Left hindlimb (tissue), 1 donor: Measurements from ENCODE around the gene CCNI.
"Not testable (repeated sequence)": the region's sequence is repeated elsewhere in the genome, so short reads cannot be mapped to it uniquely, and the experiment has no call there.

Experiments used
- DNase-seq: peaks from one replicate; pipeline ENCODE4 v3.0.0-alpha.2; 2018

The CCNI gene

DNA sequence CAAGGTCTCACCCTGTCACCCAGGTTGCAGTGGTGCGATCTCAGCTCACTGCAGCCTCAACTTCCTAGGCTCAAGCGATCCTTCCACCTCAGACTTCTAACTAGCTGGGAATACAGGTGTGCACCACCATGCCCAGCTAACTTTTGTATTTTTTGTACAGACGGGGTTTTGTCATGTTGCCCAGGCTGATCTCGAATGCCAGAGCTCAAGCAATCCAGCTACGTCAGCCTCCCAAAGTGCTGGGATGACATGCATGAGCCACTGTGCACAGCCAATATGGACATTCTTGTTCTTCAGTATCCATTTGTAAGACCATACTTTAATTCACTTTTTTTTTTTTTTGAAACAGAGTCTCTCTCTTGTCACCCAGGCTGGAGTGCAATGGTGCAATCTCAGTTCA is 3.5 kb upstream of the CCNI start:
- no peak for DNase-seq

DNA sequence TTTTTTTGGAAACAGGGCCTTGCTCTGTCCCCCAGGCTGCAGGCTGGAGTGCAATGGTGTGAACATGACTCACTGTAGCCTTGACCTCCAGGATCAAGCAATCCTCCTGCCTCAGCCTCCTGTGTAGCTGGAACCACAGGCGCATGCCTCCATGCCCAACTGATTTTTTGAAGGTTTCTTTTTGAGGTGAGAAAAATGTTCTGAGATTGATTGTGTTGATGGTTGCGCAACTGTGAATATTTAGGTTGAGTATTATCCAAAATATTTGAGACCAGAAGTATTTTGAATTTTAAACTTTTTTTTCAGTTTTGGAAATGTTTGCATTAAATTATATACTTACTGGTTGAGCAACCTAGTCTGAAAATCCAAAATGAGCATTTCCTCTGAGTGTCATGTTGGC is 2.6 kb upstream of the CCNI start:
- DNase-seq: no peak

DNA sequence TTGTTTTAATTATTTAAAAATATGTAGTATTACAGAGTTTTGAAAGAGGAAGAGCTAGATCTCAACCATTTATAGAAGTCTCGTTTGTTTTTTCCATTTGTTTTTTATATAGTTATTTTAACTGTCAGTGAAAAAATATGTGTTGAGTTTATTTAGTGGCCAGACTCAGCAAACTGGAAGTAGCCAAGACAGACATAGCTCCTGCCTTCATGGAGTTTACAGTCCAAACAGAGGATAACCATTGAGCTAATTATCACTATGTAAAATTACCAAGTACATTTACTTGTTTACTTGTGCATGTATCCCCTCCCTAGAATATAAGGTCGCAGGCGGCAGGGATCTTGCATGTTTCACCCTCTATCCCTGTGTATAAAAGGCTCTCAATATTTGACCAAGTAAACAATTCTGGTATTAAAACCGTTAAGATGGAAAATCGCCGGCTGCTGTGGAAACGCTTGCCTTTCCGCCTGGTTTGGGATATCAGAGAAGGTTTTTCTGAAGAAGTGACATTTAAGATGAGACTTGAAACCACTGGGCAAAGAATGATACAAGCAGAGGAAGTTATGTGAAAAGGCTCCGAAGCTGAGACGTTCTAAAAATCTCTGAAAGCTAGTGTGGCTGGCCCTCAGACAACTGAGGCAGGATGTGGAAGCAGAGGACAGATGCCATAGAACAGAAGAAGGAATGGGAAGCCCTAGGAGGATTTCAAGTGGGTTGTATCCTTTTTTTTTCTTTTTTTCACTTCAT is 1.3 kb upstream of the CCNI start:
- DNase-seq: no peak

DNA sequence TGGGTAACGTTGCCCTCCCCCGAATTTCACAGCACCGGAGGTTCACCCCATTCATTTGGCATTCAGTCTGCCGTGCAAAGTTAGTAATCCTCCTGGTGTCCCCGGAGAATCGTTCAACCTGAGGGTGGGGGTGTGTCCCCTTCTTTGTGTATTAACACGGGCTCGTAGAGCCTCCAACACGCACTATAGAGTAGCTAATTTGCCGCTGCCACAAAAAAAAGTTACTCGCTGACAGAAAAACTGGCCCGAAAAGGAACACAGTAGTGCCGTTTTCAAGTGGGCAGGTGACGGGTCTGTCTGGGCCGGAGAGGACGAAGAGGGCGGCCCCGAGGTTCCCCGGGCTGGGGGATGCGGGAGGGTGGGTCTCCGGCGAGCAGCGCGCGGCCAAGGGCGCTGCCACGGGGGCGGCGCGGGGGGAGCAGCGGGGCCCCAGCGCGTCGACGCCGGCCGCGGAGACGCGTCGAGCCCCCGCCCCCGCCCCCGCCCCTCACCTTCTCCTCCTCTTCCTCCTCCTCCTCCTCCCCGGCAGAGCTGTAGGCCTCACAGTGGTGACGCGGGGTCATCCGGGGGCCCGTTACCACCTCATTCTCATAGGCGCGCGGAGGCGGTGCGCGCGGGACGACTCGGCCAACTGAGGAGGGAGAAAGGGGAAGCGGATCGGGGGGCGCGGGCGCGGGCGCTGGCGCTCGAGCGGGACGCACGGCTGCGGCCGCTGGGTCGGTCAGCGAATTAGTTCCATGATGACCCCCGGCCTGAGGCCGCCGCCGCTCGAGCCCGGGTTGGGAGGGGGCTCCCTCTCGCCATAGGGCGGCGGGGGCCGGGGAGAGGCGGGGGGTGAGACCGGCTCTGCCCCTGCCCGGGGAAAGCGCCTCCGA is 571 bp downstream of the CCNI start:
- peak; percentile 87 for DNase-seq

DNA sequence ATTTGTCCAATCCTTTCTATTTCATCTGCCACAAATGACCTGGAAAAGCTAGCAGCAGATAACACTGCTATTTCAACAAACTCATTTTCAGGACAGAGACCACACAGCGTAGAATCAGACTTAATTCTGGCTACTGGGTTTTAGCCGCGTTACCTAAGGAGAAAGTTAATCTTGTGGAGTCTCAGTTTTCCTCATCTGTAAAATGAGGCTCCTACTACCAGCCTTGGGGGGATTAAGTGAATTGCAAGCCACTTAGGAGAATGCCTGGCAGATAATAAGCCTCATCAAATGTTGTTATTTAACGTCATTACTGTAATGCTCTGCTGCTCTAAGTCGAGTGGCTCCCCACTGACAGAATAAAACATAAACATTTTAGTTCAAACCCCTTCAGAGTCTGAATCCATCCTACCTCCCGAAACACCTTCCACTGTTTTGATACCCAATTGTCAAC is 1.4 kb downstream of the CCNI start:
- no peak for DNase-seq

DNA sequence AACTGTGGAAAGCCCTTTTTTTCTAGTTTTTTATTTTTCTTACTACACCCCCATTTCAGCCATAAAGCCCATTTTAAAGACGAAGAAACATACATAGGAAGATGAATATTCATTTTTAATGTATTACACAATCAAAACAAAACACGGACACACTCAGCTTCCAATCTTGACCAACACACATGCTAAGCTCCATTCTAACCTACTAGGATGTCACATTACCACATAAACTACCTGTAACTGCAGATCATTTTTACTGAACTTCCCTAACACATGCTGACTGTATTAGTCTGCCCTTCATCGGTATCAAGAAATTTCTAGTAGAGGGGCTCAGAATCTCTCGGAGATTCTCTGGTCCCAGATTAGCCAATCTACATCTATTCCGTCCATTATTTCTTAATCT is 1.8 kb downstream of the CCNI start:
- DNase-seq: no peak

DNA sequence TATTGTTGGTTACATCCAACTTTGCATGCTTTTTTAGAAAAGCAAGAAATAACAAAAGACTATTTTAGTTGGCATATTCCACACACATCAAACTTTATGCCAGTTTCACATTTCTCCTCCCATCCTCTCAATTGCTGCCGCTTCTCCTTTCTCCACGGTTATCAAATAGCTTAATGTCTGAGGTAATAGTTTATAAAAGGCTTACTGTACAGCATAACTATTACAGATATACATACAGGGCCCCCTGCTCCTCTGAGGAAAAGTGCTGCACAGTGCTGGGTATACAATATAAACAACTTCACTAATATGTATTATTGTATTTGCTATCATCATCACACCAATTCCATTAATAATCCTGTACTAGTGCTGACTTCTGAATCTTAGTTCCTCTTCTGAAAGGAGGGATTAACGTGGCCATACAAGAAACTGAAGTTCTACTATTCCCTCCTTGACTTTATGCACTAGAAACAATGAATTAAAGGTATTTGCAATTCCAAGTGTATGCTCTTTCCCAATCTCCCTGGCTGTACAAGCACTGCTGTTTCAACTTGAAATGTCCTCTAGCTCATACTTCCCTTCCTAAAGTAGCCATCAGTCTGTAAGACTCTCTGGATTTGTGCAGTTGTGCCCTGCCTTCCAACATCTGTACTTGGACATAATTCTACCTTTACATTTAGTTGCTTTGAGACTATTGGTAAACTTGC is 2.5 kb downstream of the CCNI start:
- no peak for DNase-seq

DNA sequence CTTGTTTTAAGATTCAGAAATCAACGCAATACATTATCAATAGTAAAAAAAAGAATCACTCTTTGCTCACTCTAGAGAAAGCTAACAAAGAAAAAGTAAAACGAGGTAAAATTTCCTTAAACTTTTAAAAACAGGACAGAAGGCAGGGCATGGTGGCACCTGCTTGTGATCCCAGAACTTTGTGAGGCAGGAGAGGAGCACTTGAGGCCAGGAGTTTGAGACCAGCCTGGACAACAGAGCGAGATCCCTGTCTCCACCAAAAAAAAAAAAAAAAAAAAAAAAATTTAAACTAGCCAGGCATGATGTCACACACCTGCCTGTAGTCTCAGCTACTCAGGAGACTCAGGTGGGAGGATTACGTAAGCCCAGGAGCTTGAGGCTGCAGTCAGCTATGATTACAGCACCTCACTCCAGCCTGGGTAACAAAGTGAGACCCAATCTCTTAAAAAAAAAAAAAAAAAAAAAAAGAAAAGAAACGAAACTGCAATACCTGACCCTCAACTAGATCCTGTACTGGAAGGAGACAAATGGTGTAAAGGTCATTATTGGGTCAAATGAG is 3.5 kb downstream of the CCNI start:
- no peak for DNase-seq

DNA sequence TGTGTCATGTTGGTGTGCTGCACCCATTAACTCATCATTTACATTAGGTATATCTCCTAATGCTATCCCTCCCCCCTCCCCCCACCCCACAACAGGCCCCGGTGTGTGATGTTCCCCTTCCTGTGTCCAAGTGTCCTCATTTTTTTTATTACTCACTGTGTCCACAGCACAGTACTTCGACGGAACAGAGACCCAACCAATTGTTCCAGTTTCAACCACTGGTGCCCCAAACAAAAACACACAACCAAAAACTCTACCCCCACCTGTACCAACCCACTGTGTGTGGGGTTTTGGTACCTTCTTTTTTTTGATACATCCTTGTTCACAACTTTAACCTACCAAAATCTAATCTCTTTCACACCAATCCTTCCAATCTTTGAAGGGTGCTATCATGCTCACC is 6.3 kb downstream of the CCNI start:
- DNase-seq: not testable (repeated sequence)

DNA sequence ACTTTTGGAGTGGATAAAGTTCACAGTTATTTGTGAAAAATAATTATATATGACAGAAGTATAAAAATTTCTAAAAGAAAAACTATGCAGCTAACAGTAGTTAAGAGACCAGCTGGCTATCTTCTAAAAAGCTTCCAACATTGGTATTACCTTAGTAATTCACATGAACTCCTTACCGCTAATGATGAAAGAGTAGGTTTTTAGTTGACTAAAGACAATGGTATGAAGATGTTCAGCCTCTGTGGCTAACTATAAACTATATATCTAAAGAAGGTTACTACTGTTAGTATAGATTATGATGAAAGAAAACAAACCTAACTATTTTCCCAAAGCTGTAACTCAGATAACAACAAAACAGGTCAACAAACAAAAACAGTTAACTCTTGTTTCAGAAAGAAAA is 10.4 kb downstream of the CCNI start:
- DNase-seq: no peak

DNA sequence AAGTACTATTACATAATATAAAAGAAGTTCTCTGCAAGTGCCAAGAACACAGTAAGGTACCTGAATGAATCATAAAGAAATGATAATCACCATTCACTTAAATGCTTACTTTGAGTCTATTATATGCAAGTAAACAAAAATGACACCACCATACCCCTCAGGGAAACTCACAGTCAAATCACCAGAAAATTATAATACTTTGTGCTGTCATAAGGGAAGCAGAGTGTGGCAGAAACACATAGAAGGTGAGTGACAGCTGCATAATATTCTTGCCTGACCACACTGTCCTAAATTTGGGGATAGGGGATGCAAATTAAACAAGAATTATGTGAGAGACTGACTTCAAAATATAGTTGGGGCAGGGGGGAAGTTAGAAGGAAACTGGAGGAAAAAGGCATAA is 12.9 kb downstream of the CCNI start:
- no peak for DNase-seq

DNA sequence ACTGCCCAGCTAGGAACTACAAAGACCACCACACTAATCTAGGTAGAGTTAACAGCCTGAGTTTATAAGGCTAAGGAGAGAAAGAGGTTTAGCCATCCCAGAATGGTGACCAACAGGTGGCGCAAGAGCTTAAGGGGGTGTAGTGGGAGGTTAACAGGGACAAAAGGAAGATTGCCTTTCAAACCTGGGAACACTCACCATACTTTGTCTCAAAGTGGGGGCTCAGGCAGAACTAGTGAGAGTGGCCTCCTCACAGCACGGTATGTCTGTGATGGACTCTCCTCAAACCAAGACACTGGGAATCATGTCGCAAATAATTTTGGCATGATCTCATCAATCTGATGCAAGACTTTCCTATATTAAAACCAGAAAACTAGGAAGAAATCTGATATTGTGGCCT is 23.4 kb downstream of the CCNI start:
- no peak for DNase-seq

DNA sequence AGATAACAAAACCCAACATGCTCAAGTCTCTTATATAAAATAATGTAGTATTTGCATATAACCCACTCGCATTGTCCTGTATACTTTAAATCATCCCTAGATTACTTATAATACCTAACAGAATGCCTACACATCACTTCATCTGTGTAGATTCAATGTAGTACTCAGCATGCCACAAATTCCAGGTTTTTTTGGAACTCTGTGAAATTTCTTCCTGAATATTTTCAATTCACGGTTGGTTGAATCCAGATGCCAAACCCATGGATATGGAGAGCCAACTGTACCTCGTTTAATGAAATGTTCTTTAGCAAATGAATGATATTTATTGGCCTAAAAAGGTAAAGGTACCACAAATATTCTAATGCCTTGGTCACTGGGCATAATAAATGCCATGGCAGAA is 24.8 kb downstream of the CCNI start:
- no peak for DNase-seq

DNA sequence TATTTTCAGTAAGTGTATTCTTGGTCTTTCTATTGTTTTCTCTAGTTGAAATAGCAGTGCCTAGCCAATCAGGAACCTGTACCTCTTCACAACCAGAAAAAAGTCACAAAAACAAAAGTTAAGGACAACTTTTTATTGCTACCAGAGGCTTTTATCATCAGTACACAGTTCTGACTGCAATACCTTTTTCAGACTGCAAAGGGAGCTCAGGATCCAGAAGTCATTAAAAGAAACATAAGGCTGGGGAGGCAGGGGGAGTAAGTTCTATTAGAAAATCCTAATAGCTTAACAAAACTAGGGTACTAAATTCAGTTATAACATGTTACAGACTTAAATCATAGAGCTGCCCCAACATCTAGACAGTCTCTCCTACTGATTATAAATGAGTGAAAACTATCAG is 28.8 kb downstream of the CCNI start:
- DNase-seq: no peak

DNA sequence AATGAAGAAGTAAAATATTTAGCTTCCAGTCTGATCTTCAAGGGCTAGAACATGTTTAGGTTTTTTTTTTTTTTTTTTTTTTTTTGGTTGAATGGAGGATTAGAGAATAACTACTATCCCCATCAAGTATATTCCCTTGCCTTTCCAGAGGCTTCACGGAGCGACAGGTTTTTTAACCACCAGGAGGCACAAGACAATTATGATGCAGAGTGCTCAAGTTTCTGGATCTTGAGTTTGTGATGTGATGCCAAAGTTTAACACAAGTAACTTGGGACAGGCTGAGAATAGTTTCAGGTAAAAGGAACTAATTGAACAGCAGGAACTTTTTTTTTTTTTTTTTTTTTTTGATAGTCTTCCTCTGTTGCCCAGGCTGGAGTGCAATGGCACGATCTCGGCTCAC is 30.3 kb downstream of the CCNI start:
- DNase-seq: no peak

DNA sequence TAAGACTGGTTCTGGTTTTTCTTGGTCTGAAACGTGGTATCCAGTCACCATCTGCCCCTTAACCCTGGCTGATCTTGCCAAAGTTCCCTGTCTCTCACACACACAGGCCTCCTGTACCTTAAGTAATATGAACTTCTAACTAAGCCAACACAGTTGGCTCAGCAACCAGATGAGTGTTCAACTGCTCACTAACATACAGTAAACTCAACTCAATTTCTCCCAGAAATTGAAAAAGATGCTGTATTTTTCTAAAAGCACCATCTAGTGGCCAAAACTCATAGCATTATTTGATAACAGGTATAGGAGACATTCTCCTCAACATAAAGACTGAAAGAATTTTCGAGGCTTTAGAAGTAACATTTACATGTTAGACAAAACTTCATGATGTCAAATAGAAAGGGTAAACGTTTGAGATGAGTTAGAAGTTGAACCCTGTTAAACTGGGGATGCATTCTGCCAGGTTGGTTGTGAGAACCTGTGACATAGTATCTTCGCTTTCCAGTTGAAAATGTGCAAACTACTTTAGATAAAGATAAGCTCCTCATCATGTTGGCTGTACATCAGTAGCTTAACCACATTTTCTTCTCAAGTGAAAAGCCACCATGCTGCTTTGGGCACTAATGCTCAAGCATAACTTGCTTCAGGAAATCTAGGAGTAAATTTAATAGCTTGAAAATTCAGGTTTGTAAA is 31.2 kb downstream of the CCNI start:
- no peak for DNase-seq

DNA sequence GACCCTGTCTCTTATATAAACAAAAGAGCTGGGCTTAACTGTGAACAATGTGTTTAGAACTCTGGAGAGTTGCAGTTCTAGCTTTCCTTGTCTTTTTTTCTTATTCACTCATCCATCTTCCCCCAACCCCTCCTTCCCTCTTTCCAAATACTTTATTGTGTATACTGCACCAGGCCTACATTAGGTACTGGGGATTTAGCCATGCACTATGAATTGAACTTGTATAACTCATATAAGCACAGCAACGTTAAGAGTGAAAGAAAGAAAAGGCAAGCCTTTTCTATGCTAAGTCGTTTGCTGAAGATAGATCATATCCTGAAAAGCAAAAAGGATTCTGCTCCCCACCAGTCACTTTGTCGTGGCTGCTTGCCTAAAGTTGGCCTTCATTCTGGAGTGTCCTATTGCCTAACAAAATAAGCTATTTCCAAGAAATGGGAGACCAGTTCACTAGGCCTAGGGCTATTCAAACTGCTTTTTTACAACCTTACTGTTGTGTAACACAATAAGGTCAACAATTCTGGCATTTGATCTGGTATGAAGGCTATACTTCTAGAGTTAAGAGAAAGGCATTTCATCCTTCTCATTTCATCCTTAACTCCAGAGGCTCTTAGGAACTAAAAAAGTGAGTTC is 32.2 kb downstream of the CCNI start:
- DNase-seq: no peak

DNA sequence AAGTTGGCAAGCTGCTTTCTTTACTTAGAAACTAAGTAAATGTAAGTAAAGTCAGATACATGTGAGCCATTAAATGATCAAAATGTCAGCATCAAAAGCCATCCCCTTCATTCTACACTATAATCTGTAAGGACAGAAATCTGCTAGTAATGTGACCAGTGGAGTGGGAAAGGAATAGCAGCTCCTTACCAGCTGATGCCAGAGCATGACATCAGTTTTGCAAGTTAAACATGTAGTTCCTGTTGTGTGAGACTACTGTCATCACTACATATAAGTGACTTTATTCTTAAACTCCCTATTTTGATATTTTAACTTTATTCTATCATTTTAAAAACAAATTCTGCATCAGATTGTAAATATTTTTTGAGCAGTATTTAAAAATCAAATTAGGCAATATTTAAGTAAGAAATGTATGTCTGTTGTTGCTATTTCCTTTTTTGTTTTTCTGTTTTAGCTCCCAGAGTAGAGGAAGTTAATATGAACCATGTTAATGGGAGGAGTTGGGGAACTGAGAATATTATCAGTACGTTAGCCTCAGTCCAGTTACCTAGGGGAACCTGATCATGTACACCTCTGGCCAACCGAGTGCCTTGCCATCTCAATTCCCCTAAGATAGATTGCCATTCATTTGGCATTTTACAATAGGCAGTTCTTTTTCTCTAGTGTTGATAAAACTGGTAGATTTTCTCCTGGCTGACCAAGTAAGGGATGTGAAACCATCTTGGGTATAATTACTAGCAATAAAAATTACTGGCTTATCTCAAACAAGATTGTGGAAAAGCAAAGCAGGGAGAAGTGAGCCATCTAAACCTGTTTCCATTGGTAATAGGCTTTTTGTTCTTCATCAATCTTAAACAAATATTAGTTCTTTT is 34.7 kb downstream of the CCNI start:
- DNase-seq: no peak

DNA sequence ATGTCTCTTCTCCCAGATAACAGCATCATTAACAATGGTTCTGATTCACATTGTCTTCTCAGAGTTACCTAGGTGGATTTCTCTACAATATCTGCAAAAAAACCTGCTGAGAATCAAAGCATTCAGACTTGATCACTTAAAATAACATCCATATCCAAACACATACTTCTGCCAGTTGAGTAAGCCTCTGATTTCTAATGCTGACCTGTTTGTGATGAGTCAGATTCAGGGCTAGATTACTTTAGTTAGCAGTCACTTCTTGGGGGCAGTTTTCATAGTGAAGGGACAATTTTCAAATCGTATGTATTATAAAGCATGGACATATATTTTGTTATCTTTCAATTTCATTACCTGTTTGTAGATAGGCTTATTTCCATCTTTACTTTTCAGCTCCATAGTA is 35.5 kb downstream of the CCNI start:
- DNase-seq: no peak

DNA sequence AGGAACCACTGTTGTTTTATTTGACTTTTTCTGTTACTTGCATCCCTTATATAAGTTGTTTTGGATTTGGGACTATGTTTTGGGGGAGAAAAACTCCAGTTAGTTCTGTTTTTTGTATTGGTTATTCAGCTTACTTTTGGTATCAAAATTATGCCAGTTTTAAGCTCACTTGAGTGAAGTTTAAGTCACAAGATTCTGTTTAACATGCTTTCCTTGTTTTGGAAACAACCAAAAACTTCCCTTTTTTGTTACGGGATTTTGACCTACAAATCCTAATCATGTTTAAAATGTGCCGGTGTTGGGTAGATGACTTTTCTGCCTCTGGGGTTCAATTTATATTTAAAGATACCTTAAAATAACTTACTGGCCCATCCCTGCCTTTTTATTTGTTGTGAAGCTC is 36.0 kb downstream of the CCNI start:
- DNase-seq: no peak

DNA sequence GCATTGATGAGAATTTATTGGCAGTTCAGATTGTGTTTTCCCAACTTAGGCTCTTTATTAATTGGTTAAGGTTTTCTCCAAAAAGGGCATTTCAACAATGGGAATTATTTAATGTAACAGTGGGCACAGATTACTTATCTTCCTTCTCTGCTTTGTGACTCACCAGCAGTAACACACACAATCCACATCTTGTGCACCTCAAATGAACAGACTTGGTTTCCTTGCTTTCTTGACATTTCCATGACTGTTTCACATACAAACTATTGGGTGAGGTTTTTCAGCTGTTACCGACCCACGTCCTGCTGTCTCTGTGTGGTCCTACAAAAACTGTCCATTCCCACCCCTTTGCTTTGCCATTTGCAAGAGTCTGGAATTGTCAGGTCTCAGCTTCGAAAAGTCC is 38.1 kb downstream of the CCNI start:
- no peak for DNase-seq
